DMS153 (cell line): ENCODE results near the gene MTA1.

Experiments used
- DNase-seq: peaks from one replicate; lab custom pipeline; 2025; lab: John Stamatoyannopoulos, UW

Gene MTA1

DNA sequence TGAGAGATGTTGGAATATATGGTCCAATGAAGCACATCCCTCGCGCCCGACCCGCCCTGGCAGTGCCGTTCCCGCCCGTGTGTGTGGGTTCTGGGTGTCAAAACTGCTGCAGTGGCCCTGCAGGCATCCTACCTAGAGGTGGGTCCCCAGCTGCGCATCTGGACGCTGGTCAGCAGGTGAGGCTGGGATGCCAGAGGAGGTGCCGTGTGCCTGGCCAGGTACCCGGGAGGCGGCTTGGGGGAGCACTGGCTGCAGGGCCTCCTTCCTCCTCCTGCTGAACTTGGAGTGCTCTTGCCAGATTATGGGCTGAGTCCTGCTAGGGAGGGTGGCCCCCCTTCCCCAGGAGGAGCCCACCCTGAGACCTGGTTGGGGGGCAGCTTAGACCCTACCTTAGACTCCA is 5.2 kb downstream of the MTA1 start:
- no peak for DNase-seq

DNA sequence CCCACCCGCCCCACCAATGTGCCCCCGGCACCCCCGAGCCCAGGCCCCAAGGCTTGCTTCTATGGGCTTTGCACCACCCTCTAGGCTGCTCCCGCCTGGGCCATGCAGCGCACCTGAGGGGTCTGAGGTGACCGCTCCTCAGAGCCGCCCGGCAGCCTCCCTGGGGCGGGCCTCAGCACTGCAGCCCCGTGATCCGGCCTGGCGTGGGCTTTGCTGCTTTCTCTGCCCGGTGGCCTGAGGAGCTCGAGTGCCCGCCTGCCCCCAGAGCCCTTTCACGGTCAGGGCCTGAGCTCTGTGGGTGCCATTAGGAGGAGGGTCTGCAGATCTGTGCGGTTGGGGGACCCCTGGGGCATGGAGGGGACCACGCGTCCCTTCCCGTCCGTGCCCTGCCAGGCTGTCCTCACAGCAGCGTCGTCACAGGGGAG is 6.2 kb downstream of the MTA1 start:
- DNase-seq, result no peak

DNA sequence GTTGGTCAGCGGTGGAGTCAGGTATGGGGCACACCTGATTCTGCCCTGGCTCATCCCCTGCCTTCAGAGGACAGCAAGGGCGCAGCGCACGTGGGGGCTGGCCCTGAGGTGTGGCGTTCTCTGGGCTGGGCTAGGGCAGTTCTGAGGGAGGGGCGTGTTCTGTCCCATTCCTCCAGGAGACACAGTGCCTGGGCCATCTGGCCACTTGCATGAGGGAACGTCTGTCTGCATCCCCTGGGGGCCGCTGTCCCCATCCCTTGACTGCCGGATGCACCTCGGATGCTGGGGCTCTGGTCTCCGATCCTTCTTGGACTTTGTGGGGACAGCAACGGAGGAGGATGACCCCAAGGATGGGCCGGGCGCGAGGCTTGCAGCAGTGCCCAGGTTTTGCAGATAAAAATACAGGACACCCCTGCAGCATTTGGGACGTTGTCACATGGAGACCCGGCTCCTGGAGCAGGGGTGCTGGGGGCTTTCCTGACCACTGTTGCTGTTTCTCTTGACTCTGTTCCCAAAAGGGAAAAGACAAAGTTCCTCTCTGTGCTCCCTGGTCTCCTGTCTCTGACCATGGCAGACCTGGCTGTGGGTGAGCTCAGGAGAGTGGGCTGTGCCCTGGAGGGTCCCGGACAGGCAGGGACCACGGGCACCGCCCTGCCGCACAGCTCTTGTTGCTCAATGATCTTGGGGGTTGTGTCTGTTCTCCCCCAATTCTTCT is 6.9 kb downstream of the MTA1 start:
- DNase-seq, result no peak

DNA sequence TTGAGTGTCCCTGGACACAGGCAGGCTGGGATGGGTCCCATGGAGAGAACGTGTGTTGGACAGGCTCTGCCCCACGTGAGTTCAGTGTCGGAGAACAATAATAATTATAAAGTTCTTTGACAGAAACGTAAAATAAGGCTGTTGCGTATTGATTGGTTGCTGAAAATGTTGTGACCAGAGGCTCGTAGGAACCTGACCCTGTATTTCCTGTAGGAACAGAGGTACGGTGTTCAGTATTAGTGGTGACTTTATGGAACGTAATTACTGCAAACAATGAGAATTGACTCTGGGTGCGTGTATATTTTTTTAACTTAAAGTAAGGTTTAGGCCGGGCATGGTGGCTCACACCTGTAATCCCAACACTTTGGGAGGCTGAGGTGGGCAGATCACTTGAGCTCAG is 7.8 kb downstream of the MTA1 start:
- no peak for DNase-seq

DNA sequence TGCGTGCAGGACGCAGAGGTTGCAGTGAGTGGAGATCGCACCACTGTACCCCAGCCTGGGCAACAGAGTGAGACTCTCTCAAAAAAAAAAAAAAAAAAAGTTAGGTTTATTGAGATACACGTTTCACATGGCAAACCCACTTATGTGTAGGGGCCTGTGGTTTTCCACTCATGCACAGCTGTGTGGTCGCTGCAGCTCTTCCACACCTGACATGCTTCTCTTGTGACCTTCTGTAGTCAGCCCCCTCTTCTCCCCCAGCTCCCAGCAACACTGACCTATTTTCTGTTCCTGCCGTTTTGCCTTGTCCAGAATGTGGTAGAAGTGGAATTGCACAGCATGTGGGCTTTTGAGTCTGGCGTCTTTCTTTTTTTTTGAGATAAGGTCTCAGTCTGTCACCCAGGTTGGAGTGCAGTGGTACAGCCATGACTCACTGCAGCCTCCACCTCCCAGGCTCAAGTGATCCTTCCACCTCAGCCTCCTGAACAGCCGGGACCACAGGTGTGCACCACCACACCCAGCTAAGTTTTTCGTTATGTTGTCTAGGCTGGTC is 8.4 kb downstream of the MTA1 start:
- no peak for DNase-seq

DNA sequence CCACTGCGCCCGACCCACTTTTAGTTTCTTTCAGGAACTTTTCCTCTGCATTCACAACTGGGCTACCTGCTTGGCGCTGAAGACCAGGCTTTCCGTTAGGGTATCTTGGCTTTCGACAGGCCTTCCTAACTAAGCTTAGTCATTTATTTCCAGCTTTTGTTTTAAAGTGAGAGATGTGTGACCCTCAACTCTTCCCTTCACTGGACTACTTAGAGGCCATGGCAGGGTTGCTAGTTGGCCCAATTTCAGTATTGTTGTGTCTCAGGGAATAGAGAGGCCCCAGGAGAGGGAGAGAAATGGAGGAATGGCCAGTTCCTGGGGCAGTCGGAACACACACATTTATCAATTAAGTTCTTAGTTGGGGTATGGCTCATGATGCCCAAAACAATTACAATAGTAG is 10.4 kb downstream of the MTA1 start:
- no peak for DNase-seq

DNA sequence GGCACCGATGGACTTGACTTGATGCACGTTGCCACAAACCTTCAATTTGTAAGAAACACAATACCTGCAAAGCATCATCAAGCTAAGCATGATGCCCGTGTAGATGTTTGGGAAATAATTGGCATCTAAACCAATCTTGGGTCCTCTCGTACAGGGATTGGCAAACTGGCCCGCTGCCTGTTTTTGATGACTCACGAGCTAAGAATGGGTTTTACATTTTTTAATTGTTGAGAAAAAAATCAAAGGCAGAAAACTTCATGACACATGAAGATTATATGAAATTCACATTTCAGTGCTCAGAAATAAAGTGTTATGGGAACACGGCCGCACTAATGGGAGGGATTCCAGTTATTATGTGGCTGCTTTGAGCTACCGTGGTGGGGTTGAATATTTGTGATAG is 10.9 kb downstream of the MTA1 start:
- DNase-seq, result no peak

DNA sequence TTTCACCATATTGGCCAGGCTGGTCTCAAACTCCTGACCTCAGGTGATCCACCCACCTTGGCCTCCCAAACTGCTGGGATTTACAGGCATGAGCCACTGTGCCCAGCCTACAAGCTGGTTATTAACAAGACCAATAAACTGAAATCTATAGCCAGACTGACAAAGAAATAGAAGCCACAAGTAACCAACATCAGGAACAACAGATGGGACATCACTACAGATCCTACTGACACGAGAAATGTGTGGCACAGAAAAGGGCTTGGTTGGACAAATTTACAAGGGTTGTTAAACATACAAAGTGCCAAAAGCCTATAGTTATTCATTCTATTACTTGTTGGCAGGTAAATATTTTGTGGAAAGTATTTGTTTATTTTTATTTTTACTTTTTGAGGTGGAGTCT is 11.6 kb downstream of the MTA1 start:
- DNase-seq, result no peak

DNA sequence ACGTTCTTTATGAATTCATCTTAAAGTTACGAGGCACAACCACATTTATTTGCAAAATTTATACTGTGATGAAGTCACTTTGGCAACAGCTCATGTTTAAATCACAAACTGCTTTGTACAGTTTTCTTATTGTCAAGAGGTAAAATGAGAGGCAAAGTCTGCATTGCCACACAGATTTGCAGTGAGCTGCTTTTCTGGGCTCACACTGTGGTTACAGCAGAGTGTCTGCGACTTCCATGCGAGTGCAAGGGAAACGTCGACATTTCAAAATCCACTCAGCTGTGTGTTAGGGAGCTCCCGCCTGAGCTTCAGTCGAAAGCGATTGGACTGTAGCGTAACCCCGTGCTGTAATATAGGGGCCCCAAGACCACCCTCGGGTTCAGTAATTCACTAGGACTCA is 13.0 kb downstream of the MTA1 start:
- no peak for DNase-seq

DNA sequence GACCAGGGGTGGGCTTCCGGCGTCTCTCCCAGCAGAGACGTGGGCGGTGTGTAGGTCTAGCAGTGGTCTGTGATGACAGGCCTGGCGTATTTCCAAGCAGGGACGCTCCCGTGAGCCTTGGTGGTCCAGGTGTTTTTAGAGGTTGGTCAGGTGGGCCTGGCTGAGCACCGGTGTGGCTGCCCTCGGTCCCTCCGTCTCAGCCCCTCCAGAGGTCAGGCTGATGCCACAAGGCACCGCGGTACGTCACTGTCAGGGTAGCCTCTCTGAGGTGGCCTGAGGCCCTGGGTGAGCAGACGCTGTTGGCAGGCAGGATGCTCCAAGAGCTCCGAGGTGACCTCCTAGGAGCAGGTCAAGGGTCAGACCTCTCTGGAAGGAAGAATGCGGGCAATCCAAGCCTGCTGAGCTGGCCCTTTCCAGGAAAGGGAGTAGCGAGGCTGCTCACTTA is 13.6 kb downstream of the MTA1 start:
- DNase-seq, result no peak

DNA sequence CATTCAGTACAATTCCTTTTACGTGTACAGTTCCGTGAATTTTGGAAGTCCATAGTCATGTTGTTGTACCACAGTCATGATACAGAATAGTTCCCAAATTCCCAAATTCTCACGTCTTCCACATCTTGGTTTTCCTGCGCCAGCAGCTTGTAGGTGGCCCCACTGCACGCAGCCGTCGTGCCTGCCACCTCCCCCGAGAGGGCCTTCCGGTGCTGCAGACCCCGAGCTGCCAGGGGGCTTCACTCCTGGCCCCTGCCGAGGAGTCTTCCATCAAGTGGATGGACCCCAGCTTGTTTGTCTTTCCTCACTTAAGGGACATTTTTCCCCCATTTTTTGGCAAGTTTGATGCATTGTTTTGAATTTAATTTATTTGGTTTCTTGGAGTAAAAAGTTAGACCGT is 16.8 kb downstream of the MTA1 start:
- DNase-seq, result no peak

DNA sequence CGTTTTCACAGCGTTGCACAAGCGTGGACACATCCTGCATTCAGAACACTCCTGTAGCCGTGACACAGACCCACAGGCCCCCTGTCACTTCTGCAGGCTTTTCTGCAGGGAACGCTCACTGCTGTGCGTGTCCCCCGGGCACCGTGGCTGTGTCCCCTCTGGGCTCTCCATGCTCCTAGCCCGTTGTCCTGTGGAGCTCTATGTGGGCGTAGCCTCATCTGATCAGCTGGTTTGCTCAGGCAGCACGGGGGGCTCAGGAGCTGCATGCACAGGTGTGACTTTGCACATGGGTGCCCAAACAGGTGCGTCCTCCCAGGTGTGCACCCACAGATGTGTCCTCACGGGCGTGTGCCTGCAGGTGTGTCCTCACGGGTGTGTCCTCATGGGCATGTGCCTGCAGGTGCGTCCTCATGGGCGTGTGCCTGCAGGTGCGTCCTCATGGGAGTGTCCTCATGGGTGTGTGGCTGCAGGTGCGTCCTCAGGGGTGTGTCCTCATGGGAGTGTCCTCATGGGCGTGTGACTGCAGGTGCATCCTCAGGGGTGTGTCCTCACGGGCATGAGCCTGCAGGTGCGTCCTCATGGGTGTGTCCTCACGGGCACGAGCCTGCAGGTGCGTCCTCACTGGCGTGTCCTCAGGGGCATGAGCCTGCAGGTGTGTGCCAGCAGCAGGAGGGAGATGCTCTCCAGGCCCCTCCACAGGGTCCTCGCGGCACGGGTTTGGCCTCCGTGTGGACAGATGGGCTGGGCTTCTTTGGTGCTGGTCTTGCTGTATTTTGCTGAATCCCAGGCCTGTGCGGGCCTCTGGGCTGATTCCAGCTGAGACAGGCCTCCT is 17.5 kb downstream of the MTA1 start:
- peak; percentile 72 for DNase-seq

DNA sequence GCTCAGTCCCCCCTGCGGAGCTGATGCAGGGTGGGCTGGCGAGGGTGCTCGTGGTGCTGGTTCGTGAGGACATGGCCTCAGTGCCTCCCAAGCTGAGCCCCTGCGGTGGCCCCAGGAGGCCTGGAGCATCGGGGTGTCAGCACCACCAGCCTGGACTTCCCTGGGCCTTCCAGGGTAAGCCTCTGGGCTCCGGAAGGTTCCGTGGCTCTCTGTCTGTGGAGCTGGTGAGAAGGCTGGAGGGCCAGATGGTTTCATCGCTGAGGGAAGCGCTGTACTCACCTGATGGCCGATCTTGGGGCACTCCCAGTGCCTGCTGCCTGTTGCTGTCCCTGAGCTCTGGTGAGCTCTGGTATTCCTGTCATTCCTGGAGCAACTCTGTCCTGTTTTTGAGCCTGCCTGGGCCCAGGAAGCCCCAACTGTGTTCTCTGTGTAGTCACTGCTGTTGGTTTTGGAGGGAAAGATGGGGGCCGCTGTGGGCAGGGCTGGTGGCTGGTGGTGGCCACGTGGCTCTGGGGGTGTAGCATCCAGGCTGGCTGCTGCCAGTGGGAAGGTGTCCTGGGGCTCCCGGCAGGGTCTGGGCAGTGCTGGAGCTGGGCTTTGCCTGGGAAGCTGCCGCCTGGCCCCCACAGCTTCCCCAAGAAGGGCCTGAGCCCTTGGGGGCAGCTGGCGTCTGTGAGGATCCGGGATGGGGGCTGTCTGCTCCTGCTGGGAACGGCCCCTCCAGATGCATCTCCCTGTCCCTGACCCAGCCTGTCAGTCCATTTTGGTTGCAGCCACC is 18.3 kb downstream of the MTA1 start:
- DNase-seq, result no peak

DNA sequence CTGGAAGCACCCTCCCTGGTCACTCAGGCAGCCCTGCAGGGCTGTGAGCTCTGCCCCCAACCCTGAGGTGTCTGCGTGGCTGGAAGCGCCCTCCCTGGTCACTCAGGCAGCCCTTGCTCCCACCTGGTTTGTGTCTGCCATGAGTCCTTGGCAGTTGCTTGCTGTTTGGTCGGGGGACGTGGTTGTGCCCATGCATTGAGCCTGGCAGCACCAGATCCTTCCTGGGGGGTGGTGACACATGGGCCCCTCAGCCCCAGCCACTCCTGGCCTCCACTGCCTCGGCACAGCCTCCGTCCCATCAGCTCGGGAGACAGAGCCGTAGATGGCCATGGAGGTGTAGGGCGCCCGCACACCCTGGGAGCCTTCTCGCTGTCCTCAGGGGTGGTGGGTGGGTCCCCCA is 19.6 kb downstream of the MTA1 start:
- DNase-seq, result no peak

DNA sequence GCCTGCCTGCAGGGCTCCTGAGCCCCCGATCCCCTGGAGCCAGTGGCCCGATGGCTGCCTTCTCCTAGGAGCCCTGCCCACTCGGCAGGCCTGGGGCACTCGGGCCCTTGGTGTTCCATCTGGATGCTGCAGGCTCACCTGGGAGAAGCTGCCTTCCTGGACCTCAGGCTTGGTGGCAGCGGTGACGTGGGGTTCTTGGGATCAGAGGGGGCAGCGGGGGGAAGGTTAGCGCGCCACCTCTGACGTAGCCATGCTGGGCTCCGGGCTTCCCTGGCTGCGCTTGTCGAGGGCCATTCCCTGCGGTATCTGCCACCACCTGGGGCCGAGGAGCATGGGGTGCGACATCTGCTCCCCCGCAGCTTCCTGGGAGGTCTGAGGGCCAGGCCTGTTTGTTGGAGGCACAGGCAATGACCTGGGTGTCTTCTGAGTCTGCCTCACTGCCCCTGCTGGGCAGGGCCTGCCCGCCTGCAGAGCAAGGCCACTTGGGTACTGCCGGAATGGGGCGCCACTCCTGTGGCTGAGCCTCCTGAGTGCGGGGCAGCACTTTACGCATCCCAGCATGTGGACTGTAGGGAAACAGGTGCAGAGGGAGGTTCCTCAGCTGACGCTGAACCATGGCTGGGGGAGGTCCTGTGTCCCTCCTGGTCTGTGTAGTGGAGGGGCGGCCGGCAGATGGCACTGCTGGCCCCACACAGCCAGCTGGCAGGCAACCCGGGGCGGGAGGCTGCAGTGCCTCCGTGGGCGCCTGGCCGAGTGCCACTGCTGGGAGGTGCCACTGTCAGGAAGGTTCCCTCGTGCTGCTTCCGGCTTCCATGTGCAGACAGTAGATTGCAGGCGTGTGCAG is 20.3 kb downstream of the MTA1 start:
- no peak for DNase-seq

DNA sequence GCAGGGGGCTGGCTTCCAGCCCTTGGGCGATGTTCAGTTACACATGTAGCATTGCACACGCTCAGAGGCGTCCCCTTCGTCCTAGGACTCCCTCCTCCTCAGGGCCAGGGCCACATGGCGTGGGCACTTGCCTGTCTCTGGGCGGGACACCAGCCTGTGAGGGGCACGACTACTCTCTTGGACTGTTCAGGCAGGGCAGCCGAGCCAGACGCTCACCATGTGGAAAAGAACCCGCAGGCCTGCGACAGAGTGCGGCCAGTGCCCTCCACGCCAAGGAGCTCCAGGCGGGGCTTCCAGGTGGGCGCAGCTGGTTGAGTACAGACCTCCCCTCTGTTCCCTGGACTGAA is 20.9 kb downstream of the MTA1 start:
- no peak for DNase-seq

DNA sequence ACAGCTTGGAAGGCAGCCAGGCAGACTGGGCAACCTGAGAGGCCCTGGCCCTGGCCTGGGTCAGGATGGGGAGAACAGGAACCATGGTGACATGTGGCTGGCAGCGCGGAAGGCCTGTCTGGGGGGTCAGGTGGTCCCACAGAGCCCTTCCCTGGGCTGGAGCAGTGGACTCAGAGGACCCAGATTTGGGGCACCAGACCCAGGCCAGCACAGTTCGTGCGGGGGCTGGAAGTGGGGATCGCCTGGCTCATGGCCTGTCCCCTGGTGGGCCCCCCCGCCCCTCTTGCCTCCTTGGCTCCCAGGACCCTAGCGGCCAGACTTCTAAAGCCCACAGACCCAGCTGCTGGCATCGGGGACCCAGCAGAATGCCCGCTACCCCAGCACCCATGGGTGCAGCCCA is 21.4 kb downstream of the MTA1 start:
- DNase-seq, result no peak

DNA sequence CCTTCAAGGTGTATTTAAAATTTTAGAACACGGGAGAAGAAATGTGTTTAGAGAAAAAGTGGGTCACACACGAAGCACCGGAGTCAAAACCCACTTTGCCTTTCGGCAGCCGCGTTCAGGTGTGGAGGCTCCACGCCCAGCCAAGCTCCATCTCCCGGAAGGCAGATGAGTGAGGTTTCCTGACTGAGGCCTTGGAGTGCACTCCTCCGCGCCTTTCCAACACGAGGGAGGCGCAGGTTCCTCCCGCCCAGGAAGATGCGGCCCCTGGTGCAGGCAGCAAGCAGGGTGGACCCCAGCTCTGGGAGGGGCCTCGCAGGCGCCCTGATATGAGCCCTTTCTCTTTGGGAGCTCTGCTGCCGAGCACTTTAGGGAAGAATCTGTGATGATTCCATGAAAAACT is 22.5 kb downstream of the MTA1 start:
- DNase-seq, result no peak

DNA sequence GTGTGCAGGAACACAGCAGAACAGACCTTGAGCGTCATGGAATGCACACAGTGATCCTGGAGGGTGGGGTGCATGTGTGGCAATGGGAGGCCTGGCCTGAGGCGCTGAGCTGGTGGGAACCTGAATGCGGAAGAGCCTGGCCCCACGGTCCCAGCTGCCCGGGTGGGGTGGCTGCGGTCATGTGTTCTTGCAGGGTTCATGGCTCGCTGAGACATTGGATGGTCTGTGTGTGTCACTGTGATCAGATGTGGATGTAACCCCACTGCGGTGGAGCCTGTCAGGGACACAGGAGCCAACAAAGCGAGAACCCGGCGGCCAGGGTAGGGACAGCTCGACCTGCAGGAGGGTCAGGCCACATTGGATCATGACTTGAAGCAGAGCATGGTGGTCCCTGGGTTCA is 23.2 kb downstream of the MTA1 start:
- DNase-seq, result no peak

DNA sequence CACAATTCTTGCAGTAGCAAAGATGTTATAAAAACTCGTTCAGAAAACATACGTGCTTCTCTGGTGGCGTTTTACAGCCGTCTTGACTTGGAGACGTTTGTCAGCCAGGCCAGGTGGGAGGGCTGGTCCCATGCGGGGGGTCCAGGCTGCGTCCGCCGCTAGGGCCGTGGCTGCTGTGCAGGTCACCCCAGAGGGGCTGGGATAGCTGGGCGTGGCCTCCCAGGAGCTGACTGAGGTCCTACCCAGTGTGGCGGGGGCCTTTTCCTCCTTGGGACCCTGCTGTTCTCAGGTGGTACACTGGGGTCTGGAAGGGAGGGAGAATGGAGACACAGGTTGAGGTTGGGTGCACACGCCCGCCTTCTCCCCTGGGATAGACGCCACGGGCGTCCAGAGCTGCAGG is 25.2 kb downstream of the MTA1 start:
- DNase-seq, result no peak

DNA sequence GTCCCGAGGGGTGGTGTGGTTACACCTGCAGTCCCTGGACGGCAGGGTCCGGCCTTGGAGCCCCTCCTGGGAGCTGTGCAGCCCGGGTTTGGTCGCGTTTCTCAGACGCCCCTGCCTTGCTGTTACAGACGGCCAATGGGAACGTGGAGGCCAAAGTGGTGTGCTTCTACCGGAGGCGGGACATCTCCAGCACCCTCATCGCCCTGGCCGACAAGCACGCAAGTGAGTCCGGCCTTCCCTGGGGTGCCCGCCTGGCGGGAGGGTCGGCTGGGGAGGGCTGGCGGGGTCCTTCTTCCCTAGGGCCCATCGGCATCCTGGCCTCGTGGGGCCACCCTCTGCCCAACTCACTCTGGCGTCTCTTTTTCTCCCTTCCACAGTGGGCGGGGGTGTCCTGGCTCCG is 25.7 kb downstream of the MTA1 start:
- no peak for DNase-seq
